ENCODE results near the gene FAAP20.
A peak's percentile ranks its signal among the peaks of the same experiment; 100 is the strongest.

FAAP20 gene

DNA sequence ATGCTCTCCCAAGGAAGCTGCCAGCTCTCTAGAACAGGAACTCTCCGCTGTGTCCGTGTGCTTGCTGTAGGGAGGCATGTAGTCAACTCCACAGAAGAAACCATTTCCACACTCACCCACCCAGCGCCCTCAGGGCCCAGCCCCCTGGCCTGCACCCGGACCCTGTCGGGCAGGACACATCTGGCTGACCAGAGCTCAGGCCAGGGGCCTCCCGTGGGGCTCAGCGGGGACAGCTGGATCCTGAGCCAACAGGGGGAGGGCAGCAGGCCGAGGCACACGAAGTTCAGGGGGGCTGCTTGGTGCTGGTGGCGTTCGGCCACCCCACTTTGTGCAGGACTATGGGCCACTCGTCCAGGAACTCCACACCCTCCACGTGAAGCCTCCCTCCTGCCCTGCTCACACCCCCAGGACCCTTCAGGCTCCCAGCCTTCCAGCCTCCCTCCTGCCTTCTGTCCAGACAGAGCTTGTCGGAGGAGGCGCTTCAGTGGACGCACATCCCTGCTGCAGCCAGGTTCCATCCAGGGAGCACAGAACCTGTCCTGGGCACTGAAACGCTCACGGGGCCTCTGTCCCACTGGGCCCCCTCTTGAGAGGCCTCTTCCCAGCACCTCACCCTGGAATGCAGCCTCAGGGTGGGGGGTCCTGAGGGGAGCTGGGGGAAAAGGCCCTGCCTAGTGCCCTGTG, 15.0 kb upstream of the FAAP20 start:
- H3K27me3 ChIP-seq (replicated peaks; ENCODE audit: control insufficient read depth, insufficient read depth, low read length) = no peaks in the 10 kb centered on the region; the same call in 1 of the 2 replicates
- DNase-seq (ENCODE audit: extremely low read depth, insufficient read length) = no peak
- no peaks in the 10 kb centered on the region for H3K36me3 ChIP-seq (ENCODE audit: control insufficient read depth, insufficient read depth, low read length)
- H3K4me3 ChIP-seq (replicated peaks; ENCODE audit: low read depth, low read length) = no peak overlapping the region
- TF ChIP-seq, protein P1, sequence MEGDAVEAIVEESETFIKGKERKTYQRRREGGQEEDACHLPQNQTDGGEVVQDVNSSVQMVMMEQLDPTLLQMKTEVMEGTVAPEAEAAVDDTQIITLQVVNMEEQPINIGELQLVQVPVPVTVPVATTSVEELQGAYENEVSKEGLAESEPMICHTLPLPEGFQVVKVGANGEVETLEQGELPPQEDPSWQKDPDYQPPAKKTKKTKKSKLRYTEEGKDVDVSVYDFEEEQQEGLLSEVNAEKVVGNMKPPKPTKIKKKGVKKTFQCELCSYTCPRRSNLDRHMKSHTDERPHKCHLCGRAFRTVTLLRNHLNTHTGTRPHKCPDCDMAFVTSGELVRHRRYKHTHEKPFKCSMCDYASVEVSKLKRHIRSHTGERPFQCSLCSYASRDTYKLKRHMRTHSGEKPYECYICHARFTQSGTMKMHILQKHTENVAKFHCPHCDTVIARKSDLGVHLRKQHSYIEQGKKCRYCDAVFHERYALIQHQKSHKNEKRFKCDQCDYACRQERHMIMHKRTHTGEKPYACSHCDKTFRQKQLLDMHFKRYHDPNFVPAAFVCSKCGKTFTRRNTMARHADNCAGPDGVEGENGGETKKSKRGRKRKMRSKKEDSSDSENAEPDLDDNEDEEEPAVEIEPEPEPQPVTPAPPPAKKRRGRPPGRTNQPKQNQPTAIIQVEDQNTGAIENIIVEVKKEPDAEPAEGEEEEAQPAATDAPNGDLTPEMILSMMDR (IDR thresholded peaks at IDR 0.05; ENCODE audit: insufficient read depth, low read length, poor library complexity, severe bottlenecking) = no peak

DNA sequence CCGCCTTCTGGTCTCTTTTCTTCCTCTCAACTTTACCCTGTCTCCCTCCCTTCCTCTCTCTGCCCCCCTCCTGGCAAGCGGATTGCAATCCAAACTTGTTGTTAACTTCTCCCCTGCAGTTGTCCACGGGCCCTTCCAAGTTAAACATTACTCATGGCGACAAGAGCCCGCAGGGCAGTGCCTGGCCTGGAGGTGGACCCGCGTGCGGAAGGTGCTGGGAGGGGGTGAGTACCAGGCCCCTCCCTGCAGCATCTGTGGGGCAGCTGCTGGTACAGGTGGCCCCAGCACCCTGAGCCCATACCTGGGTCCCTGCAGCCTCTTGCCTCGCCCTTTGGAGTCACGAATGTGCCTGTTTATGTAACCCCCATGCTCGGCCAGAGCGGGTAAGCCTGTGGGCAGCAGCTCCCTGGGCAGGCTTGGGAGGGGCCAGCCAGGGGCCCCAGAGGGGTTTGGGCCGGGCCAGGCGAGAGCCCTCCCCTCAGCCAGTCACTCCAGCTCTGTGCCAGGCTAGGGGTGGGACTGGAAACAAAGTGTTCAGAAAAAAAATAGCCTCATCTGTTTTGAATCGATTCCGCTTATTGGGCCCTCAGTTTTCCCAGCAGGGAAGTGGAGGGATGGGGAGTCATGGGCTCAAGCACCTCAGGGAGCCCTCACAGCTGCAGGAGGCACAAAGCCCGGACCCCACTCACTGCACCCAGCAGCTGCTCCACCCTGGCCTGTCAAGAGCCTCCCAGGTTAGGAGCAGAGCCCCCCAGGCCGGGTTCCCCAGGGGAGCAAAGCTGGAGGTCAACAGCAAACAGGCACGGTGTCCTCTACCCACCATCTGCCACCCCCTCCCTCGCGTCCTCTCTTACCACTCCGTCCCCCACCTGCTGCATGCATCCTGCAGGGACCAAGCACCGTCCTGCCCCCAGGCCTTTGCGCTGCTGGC, 14.0 kb upstream of the FAAP20 start:
- Histone ChIP-seq H3K4me3 (replicated peaks; ENCODE audit: low read depth, low read length) (no peak overlapping the region), H3K27me3 (replicated peaks; ENCODE audit: control insufficient read depth, insufficient read depth, low read length) (no peaks in the 10 kb centered on the region; the same call in 1 of the 2 replicates), H3K36me3 (ENCODE audit: control insufficient read depth, insufficient read depth, low read length) (no peaks in the 10 kb centered on the region)
- DNase-seq (ENCODE audit: extremely low read depth, insufficient read length) = no peak
- TF ChIP-seq, protein P1 (IDR thresholded peaks at IDR 0.05; ENCODE audit: insufficient read depth, low read length, poor library complexity, severe bottlenecking) = no peak

DNA sequence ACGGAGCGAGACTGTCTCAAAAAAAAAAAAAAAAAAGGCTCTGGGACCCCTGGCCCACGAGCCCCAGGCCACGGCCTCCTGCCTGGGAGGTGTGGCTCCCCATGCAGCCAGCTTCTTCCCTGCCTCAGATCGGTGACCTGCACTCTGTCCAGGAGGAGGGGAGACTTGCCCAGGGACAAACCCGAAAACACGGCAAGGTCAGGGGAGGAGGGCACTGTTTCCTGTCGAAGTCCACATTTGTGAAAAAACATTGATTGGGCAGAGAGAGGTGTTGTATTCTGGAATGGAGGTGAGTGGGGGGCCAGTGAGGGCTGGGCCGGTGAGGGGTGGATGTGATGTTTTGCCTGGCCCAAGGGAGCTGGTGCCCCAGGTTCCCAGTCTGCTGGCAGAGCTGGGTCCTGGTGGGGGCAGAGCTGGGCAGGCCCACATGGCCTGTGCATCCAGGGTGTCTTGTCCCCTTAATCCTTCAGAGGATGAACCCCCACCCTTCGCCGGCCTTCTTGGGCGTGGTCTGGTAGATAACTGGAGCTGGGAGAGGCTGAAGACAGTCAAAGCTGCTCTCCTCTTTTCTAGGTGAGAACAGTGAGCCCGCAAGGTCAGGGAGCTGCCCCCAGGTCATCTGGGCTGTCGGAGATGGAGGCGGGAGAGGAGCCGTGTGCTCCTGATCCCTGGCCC, 12.4 kb upstream of the FAAP20 start:
- no peak overlapping the region for H3K4me3 ChIP-seq (replicated peaks; ENCODE audit: low read depth, low read length)
- no peaks in the 10 kb centered on the region; the same call in 1 of the 2 replicates for H3K27me3 ChIP-seq (replicated peaks; ENCODE audit: control insufficient read depth, insufficient read depth, low read length)
- TF ChIP-seq, protein P1 (IDR thresholded peaks at IDR 0.05; ENCODE audit: insufficient read depth, low read length, poor library complexity, severe bottlenecking) = no peak
- no peaks in the 10 kb centered on the region for H3K36me3 ChIP-seq (ENCODE audit: control insufficient read depth, insufficient read depth, low read length)
- DNase-seq (ENCODE audit: extremely low read depth, insufficient read length) = peak; percentile 13

DNA sequence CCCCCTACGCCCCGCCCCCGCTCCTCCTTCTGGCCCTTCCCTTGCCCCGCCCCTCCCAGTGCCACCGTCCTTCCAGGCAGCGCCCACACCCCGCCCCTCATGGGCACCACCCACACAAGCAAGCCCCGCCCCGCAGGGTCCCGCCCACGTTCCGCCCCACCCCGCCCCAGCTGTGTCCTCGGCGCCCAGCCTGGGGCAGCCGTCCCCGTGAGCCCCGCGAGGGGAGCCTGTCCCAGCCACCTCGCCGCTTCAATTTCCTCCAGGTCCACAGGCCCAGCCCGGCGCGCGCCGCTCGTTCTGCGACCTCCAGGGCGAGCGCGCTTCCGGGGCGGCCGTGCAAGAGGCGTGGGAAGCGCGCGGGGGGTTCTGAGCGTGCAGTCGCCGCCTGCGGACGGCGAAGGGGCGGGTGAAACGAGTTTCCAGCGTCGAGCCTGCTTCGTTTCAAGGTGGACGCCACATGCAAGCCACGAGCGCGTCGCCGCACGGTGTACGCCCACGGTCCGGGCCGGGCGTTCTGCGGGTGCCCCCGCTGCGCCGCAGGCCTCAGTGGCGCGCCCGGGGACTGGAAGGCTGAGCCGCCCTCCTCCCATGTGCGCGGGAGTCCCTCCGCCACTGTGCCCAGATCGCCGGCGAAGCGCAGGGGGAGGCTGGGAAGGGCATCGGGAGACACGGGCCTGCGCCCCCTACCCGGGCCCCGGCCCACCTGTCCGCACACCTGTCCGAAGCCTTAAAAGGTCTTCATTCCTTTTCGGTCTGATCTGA, 10.8 kb upstream of the FAAP20 start:
- TF ChIP-seq, protein P1 (IDR thresholded peaks at IDR 0.05; ENCODE audit: insufficient read depth, low read length, poor library complexity, severe bottlenecking) = no peak
- no peaks in the 10 kb centered on the region; the same call in 1 of the 2 replicates for H3K27me3 ChIP-seq (replicated peaks; ENCODE audit: control insufficient read depth, insufficient read depth, low read length)
- H3K4me3 ChIP-seq (replicated peaks; ENCODE audit: low read depth, low read length) = peak overlapping the region; percentile 61
- H3K36me3 ChIP-seq (ENCODE audit: control insufficient read depth, insufficient read depth, low read length) = no peaks in the 10 kb centered on the region
- peak; percentile 83 for DNase-seq (ENCODE audit: extremely low read depth, insufficient read length)

Measured in GM06990 (cell line).